HepG2 (cell line): ENCODE measurements around the gene RIPOR3.

ENCODE experiments used
- CBX2 ChIP-seq, 2 experiments: fragments of 200-600 bp in 1 of 2; sonication (generic); formaldehyde crosslinking in 1 of 2; IDR thresholded peaks; 2 replicates each; pipeline versions ENCODE4 v1.7.0 to v1.8.1; 2018 to 2022; ENCODE audit warnings: low read depth in 2 of 2, low read length in 1 of 2, mild to moderate bottlenecking in 1 of 2, missing genetic modification reagents in 1 of 2
- NR2C2 ChIP-seq: sonication (generic); formaldehyde crosslinking; IDR thresholded peaks from 2 replicates; pipeline ENCODE4 v1.4.0; 2020; ENCODE audit warnings: missing genetic modification reagents, mild to moderate bottlenecking, moderate library complexity, borderline replicate concordance
- RBAK ChIP-seq: sonication (generic); formaldehyde crosslinking; IDR thresholded peaks from 2 replicates; pipeline ENCODE4 v1.5.1; 2020; ENCODE audit warnings: mild to moderate bottlenecking, missing genetic modification reagents
- ZNF431 ChIP-seq: sonication (generic); formaldehyde crosslinking; IDR thresholded peaks from 2 replicates; pipeline ENCODE4 v1.9.0; 2022; ENCODE audit warnings: missing genetic modification reagents, low read depth, mild to moderate bottlenecking, borderline replicate concordance

GRCh38 chr20:50710492-50711063 lies 19.2 kb upstream of the RIPOR3 start:
- TF ChIP-seq RBAK (CRISPR knock-in tag) (no peak), CBX2 (IDR thresholded peaks at IDR 0.05; ENCODE audit: low read depth, low read length) (no peak), CBX2 (CRISPR knock-in tag; IDR thresholded peaks at IDR 0.05; ENCODE audit: low read depth) (no peak), NR2C2 (no peak), ZNF431 (CRISPR knock-in tag) (no peak)
